HG03432 (cell line): ENCODE data around the gene LSM7.
A peak's percentile ranks its signal among the peaks of the same experiment; 100 is the strongest.

Experiments
- ATAC-seq: cut with Tn5 transposase; IDR thresholded peaks from one replicate; pipeline ENCODE4 v1.9.1; 2021; ENCODE audit warnings: mild to moderate bottlenecking, moderate library complexity; ENCODE audit not compliant: unreplicated experiment

The LSM7 gene

DNA sequence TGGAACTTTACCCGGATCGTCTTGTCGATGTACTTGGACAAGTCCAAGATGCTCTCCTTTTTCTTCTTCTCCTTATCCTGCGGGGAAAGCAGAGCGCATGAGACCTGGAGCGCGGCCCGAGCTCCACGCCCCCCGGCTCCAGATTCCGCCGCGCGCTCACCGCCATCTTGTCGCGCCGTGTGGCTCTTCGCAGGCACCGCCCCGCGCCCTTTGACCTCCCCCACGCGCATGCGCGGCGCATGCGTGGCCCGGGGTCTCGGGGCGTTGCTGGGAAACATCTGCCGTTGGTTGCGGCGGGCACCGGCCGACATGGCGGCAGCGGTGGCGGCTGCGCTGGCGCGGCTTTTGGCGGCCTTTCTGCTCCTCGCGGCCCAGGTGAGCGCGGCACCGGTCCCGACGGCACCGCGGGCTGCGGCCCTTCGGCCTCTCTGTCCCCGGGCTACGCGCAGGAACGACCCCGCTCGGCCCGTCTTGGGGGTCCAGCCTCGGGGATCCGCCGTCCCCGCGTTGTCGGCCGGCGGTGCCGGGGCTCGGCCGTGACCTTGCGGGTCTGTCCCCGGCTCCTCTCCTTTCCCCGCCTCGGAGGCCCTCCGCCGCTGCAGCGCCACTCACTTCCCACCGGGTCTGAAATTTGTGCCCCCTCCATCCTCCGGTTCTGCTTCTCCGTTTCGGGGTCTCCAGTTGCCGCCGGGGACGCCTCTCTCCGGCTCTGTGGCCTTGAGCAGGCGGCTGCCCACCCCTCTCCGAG is at the start of gene LSM7, which contains the start of gene SPPL2B:
Gene LSM7, minus strand, starts transcription at position 186 of the 748 bp plus-strand sequence. Its CDS starts 20 bp downstream, at position 166.
Gene SPPL2B, plus strand, starts transcription at position 284 of the 748 bp plus-strand sequence. Its CDS starts 26 bp downstream, at position 310.
- ATAC-seq, result peak; percentile 69

- ATAC-seq, result no peak
Observed at GRCh38 chr19:2376784-2377519, 48.6 kb upstream of the LSM7 start.

DNA sequence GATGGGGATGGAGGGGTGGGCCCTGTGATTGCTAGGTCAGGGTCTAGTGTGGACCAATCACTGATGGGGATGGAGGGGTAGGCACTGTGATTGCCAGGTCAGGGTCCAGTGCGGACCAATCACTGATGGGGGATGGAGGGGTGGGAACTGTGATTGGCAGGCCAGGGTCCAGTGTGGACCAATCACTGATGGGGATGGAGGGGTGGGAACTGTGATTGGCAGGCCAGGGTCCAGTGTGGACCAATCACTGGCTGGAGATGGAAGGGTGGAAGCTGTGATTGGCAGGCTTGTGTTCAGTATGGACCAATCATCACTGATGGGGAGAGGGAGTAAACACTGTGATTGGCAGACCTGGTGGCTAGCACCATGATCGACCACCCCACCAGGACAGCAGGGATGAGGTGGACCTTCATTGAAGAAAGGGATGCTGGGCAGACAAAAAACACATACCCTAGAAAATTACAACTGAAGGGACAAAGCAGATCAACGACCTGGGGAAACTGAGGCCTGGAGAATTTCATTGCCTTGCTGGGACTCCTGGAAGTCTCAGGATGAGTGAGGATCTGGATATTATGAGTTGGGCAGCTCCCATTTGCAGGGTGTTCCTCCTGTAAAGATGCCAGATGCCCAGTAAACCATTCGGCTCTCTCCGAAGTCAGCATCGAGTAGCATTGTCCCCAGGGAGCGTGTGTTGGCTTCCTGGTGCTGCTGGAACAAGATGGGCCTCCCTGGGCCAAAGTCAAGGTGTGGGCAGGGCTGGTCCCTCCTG is 47.2 kb upstream of the LSM7 start:
- no peak for ATAC-seq

DNA sequence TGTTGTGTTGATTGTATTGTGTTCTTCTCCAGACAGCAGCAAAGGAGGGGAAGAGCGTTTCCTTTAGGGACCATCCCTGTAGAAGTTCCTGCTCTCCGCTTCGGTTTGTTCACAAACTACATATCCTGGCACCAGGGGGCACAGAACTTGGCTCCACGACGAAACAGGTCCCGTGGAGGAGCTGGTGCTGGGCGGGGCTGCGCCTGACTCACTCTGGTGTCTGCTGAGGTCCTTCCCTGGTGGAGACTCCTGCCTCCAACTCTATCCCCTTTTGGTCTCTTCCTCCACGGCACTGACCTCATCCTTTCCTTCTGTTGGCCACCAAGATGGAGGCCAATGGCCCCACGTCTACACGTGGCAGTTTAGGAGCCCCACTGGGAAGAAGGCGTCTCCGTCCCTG is 46.4 kb upstream of the LSM7 start:
- ATAC-seq, result no peak

- ATAC-seq, result no peak
Observed at GRCh38 chr19:2372076-2372612, 43.8 kb upstream of the LSM7 start.

GRCh38 chr19:2371656-2372055 is 43.3 kb upstream of the LSM7 start:
- no peak for ATAC-seq

DNA sequence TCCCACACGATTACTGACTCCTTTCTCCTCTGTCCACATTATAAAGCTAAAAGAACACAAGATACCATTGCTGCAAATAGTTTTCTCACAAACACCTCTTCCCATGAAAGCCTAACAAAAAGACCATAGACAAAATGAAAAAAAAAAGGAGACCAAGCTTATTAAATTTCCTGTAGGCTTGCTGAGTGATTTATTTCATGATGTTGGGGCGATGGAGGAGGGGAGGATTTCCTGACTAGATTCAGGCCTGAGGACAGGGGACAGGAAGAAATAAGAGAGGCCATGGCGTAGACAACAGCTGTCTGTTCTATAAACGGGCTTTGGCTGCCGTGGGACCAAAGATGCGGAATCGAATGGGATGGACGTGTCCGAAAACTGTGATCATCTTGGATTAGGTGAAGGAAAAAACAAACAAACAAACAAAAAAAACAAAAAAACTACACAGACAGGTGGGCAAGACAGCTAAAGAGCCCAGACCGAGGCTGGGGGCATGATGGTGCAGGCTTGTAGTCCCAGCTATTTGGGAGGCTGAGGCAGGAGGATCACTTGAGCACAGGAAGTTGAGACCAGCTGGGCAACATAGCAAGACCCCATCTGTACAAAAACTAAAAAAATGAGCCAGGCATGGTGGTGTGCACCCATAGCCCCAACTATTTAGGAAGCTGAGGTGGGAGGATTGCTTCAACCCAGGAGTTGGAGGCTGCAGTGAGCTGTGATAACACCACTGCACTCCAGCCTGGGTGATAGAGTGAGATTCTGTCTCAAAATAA is 37.0 kb upstream of the LSM7 start:
- no peak for ATAC-seq

DNA sequence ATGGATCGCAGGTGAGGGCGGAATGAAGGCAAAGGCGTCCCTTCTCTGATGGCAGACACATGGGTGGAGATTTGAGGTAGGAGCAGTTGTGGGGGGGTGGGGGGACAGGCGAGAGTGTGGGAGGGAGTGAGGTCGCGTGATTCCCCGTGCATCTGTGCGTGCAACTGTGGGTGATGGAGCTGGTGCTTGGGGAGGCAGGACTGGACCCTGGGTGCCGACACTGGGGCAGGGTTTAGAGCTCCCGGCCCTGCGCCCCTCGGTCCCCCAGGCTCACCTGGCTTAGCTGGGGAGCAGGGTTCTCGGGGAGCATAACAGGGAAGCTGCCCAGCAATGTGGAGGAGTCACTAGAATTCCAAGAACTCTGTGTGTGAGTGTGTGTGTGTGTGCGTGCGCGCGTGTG is 35.0 kb upstream of the LSM7 start:
- no peak for ATAC-seq

GRCh38 chr19:2362970-2363300 is 34.5 kb upstream of the LSM7 start:
- no peak for ATAC-seq

- no peak for ATAC-seq
Observed at GRCh38 chr19:2362046-2362969, 33.9 kb upstream of the LSM7 start.

DNA sequence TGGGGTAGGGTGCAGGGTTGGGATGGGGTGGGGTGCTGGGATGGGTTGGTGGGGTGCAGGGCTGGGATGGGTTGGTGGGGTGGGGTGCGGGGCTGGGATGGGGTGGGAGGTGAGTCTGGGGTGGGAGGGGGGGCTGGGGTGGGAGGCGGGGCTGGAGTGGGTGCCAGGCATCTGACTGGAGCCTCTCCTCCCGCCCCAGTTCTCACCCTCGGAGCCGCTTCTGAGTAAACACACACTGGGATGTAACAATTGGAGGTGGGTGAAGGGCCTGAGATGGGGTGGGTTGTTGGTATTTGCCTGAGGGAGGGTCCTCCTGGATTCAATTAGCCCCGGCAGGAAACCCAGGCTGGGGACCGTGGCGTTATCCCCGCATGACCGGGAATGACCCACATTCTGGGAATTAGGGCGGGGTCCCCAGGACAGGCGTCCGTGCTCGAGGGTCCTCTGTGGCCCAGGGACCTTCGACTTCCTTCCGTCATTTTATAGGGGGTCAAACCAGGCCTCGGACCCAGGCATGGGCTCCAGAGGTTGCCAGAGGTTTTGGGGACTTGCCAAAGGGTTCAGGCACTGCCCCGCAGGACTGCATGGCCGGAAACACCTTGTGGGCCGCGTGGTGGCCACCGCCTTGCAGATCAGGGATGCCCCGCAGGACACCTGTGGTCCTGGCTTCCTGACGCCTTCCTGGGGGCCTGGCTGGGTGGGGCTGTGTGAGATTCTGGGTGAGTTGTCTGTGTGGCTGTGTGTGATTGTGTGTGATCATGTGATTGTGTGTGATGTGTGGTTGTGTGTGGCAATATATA is 33.1 kb upstream of the LSM7 start:
- ATAC-seq, result no peak

GRCh38 chr19:2360833-2361232 is 32.4 kb upstream of the LSM7 start:
- ATAC-seq, result no peak

DNA sequence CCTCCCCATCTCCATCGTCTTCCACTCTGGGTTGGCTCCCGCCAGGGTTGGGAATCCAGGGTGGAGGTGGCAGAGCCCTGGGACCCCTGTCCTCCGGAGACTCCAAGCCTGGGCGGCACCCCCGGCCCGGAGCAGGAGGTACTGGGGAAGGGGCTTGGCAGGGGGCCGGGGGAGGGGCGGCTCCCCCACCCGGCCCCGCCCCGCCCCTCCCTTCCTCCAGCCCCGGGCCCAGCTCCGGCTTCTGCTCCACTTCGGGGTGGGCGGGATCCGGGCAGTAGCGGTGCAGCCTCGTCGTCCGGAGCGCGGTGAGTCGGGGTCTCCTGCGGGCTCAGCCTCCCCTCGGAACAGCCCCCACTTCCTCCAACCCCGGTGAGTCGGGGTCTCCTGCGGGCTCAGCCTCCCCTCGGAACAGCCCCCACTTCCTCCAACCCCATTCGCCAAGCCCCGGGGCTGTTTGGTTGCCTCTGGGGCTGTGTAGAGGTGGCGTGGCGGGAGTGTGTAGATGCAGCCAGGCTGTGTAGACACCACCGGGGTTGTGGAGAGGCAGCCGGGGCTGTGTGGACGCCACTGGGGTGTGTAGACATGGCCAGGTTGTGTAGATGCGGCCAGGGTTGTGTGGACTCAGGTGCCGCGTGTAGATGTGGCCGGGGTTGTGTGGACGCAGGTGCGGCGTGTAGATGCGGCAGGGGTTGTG is 31.8 kb upstream of the LSM7 start, which contains the start of gene TMPRSS9:
Gene TMPRSS9, plus strand, starts transcription at position 274 of the 694 bp plus-strand sequence. CDS start 29,521 bp downstream, outside the sequence.
- no peak for ATAC-seq

GRCh38 chr19:2358548-2359173 is 30.3 kb upstream of the LSM7 start:
- ATAC-seq, result no peak

DNA sequence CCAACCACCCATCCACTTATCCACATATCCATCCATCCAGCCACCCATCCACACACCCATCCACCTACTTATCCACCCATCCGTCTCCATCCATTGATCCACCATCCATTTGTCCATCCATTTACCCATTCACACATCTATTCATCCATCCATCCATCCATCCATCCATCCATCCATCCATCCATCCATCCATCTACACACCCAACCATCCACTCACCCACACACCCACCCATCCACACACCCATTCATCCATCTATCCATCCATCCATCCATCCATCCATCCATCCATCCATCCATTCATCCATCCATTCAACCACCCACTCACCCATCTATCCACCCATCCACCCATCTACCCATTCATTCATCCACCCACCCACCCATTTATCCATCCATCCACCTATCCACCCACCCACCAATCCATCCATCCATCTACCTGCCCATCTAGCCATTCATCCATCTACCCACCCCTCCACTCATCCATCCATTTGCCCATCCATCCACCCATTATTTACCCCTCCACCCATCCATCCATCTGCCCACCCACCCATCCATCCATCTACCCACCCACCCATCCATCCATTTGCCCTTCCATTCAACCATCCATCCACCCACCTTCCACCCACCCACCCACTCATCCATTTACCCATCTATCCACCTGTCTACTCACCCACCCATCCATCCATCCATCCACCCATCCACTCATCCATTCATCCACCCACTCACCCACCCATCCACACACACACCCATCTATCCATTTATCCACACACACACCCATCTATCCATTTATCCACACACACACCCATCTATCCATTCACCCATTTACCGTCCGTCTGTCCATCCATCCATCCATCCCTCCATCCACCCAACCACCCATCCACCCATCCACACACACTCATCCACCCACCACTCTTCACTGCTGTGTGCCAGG is 29.2 kb upstream of the LSM7 start:
- ATAC-seq, result no peak

- ATAC-seq, result no peak
Observed at GRCh38 chr19:2356036-2356646, 27.8 kb upstream of the LSM7 start.
